HG02870 (cell line): ENCODE data around the gene CLDN18.
A peak's percentile ranks its signal among the peaks of the same experiment; 100 is the strongest.

Experiments
- ATAC-seq: cut with Tn5 transposase; IDR thresholded peaks from one replicate; pipeline ENCODE4 v1.9.1; 2021; ENCODE audit warnings: mild to moderate bottlenecking, moderate library complexity; ENCODE audit not compliant: unreplicated experiment

Gene CLDN18

GRCh38 chr3:138023754-138024153 lies 13.8 kb downstream of the CLDN18 start:
- peak; percentile 60 for ATAC-seq

DNA sequence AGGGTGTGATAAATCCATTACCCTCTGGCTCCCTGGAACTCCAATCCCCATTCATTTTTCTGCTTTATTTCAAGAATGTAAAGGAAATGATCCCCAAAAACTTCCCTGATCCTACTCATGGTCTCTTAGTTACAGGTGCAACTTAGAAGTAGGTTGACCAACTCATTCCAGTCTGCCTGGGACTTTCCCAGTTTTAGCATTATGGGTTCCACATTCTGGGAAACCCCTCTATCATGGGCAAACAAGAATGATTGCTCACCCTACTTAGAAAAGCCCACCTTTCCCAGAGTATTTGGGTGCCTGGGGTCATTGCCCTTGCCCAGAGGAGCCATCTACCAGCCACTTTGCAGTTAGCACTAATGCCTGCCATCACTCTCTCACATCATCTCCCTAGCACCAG lies 15.6 kb downstream of the CLDN18 start:
- ATAC-seq = no peak

- no peak for ATAC-seq
These were observed 17.9 kb downstream of the CLDN18 start for GRCh38 chr3:138027821-138028220.

DNA sequence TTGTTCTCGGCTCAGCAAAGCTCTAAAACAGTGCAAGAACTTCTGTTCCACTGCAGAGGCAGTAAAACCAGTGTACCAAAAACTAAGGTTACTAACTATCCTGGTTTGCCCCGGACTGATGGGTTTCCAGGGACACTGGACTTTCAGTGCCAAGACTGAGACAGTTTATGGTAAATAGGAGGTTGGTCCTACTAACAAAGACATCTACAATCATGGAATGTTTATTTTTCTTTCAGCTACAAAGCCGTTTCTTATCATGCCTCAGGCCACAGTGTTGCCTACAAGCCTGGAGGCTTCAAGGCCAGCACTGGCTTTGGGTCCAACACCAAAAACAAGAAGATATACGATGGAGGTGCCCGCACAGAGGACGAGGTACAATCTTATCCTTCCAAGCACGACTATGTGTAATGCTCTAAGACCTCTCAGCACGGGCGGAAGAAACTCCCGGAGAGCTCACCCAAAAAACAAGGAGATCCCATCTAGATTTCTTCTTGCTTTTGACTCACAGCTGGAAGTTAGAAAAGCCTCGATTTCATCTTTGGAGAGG lies 20.8 kb downstream of the CLDN18 start:
- no peak for ATAC-seq

- no peak for ATAC-seq
These were observed 21.6 kb downstream of the CLDN18 start for GRCh38 chr3:138031536-138031935.

DNA sequence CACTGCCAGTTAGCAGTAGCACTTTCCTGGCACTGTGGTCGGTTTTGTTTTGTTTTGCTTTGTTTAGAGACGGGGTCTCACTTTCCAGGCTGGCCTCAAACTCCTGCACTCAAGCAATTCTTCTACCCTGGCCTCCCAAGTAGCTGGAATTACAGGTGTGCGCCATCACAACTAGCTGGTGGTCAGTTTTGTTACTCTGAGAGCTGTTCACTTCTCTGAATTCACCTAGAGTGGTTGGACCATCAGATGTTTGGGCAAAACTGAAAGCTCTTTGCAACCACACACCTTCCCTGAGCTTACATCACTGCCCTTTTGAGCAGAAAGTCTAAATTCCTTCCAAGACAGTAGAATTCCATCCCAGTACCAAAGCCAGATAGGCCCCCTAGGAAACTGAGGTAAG lies 22.6 kb downstream of the CLDN18 start:
- peak; percentile 40 for ATAC-seq

DNA sequence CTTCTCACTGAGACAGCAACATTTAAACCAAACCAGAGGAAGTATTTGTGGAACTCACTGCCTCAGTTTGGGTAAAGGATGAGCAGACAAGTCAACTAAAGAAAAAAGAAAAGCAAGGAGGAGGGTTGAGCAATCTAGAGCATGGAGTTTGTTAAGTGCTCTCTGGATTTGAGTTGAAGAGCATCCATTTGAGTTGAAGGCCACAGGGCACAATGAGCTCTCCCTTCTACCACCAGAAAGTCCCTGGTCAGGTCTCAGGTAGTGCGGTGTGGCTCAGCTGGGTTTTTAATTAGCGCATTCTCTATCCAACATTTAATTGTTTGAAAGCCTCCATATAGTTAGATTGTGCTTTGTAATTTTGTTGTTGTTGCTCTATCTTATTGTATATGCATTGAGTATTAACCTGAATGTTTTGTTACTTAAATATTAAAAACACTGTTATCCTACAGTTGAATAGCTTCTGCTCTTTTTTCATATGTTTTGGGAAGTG lies 23.3 kb downstream of the CLDN18 start:
- ATAC-seq = peak; percentile 33

GRCh38 chr3:138034918-138035317 lies 25.0 kb downstream of the CLDN18 start:
- ATAC-seq = no peak

GRCh38 chr3:138036572-138036971 lies 26.6 kb downstream of the CLDN18 start:
- peak; percentile 42 for ATAC-seq

GRCh38 chr3:138038725-138039462 lies 28.9 kb downstream of the CLDN18 start:
- ATAC-seq = no peak

- ATAC-seq = no peak
These were observed 32.1 kb downstream of the CLDN18 start for GRCh38 chr3:138042043-138042442.

DNA sequence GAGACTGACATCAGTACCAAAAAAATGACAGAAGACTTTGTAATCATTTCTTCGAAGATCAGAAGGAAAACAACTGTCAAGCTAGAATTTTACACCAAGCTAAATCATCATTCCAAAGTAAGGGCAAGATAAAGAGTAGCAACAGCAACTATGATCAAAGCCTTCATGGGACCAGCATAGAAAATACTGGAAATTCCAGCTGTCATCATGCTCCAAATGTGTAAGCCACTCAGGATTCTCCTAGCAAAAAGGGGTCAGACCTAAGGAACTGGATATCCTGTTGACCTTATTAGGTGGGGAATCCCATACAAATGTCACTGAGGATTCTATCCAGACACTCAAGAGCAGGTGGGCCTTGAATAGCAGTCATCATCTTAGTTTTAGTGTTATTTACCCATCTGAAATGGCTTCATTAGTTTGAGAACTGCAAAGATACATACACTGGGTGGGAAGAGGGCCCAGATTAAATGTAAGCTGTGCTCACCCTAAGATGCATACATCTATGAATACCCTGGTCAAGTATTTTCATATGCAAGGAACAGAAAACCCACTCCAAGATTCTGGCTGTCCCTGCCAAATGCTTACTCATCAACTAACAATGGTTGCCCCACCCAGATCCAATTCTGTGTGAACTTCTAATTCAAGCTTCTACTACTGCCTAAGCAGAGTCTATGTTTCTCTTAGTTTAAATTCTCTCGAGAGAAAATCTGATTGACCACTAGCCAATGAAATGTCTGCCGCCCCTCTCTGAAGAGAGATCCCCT lies 33.5 kb downstream of the CLDN18 start:
- ATAC-seq = no peak

GRCh38 chr3:138046085-138046484 lies 36.1 kb downstream of the CLDN18 start:
- no peak for ATAC-seq

DNA sequence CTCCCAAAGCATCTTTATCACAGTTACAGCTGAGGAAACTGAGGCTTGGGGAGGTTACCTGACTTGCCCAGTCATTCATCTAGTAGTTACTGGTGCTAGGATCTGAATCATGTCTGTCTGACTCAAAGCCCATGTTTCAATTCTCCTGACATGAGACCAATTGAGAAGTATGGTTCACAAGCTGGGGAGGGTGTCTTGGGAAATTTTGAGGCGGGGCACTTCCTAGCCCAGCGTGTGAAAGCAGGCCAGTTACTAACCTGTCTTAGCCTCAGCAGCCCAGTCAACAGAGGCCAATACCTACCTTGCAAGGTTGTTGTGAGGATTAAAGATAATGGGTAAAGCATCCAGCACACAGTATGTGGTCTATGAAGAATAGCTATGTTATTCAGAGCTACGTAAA lies 37.0 kb downstream of the CLDN18 start:
- peak; percentile 70 for ATAC-seq

GRCh38 chr3:138047596-138048158 lies 37.7 kb downstream of the CLDN18 start:
- ATAC-seq = no peak

- no peak for ATAC-seq
These were observed 39.4 kb downstream of the CLDN18 start for GRCh38 chr3:138049157-138049919.

DNA sequence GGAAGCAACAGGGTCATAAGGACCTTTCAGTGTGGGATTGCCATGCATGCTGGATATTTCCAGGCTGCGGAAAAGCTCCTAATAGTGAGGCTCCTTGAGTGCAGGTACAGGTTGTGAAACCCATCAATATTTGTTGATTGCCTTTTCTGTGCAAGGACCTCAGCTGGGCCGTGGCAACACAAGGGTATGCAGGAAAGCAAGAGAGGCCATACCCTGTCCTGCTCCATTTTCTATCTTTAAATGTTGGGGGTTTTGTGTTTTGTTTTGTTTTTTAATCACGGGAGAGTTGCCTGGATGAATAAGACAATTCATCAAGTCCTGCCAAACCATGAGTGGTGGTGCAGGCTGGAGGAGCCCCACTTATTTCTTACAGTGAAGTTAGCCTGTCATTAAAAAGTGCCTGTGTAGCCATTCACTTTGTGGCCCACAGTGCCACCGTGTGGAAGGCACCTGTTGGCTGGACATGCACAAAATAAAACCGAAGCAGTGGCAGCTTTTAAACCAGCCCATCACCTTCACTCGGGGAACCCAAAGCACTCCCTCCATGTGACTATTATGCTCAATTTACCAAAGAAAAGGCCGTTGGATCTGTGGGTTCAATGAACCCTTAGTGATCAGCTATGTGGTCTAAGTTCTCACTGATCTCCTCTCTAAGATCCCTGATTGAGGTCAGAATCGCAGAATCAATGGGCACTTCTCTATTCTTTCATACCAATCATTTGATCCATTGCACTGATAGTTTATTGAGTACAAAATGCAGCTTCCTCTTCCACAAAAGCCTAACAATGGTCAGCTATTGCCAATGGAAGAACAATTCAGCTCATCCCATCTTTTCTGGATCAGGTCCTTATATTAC lies 42.2 kb downstream of the CLDN18 start:
- peak; percentile 61 for ATAC-seq

- ATAC-seq = no peak
These were observed 44.1 kb downstream of the CLDN18 start for GRCh38 chr3:138054057-138054456.

- no peak for ATAC-seq
These were observed 47.4 kb downstream of the CLDN18 start for GRCh38 chr3:138057384-138057783.

GRCh38 chr3:138059261-138059660 lies 49.3 kb downstream of the CLDN18 start:
- ATAC-seq = no peak
